ENCODE data around the gene ATE1.

ATE1 gene

GRCh38 chr10:121690970-121691369, 236.9 kb downstream of the ATE1 start:
- ATAC-seq: no peak
- TF ChIP-seq RARB (CRISPR knock-in tag; IDR thresholded peaks at IDR 0.05) (no peak), SNAI2 (CRISPR knock-in tag; IDR thresholded peaks at IDR 0.05) (no peak), OSR1 (CRISPR knock-in tag; IDR thresholded peaks at IDR 0.05) (no peak), ZNF565 (CRISPR knock-in tag; conservative IDR thresholded peaks at IDR 0.05; ENCODE audit: low read depth) (no peak), TCF4 (CRISPR knock-in tag; IDR thresholded peaks at IDR 0.05; ENCODE audit: borderline replicate concordance) (no peak), PPARA (CRISPR knock-in tag; IDR thresholded peaks at IDR 0.05; ENCODE audit: borderline replicate concordance) (no peak), ESRRG (CRISPR knock-in tag; IDR thresholded peaks at IDR 0.05) (no peak), ZNF70 (CRISPR knock-in tag; IDR thresholded peaks at IDR 0.05) (no peak), CREB5 (CRISPR knock-in tag; IDR thresholded peaks at IDR 0.05; ENCODE audit: low read depth) (no peak), ZNF8 (CRISPR knock-in tag; IDR thresholded peaks at IDR 0.05) (no peak), ZC3H10 (CRISPR knock-in tag; IDR thresholded peaks at IDR 0.05) (no peak)

Data from SK-N-SH treated with all-trans-retinoic acid at 6 μM for 48 hours (cell line).